HepG2 (cell line): Measurements from ENCODE around the gene ABCG2. TPM values are rescaled to one million over a fixed set of nuclear protein-coding genes. Genes with fewer than 3 reads are reported as not detected.

ENCODE experiments used
- BORCS8-MEF2B ChIP-seq: sonication (generic); formaldehyde crosslinking; IDR thresholded peaks from 2 replicates; pipeline ENCODE4 v1.8.0; 2022; ENCODE audit warnings: mild to moderate bottlenecking, missing genetic modification reagents
- FOSL2 ChIP-seq: sonication (generic); formaldehyde crosslinking; IDR thresholded peaks from 2 replicates; pipeline ENCODE4 v1.4.0; 2020; ENCODE audit warnings: missing genetic modification reagents
- GATA4 ChIP-seq: sonication (generic); IDR thresholded peaks from 2 replicates; pipeline ENCODE4 v1.6.1; 2016; ENCODE audit warnings: antibody characterized with exemption, low read depth, borderline replicate concordance
- HNF4G ChIP-seq, 2 experiments: sonication (generic) in 1 of 2; formaldehyde crosslinking in 1 of 2; IDR thresholded peaks; 2 replicates each; pipeline versions ENCODE4 v1.4.0 to v1.6.1; 2011 to 2020; ENCODE audit warnings: borderline replicate concordance in 2 of 2, low read depth in 2 of 2, mild to moderate bottlenecking in 2 of 2, low read length in 1 of 2, missing genetic modification reagents in 1 of 2, moderate library complexity in 1 of 2
- ONECUT2 ChIP-seq: sonication (generic); formaldehyde crosslinking; IDR thresholded peaks from 2 replicates; pipeline ENCODE4 v1.4.0; 2020; ENCODE audit warnings: missing genetic modification reagents
- POLR2A ChIP-seq, 2 experiments: IDR thresholded peaks; 2 replicates each; pipeline ENCODE4 v1.6.1; 2011; ENCODE audit warnings: low read depth in 2 of 2, low read length in 2 of 2, mild to moderate bottlenecking in 1 of 2, moderate library complexity in 1 of 2; ENCODE audit not compliant: insufficient read depth in 1 of 2
- PTBP1 ChIP-seq: fragments of 200-400 bp; formaldehyde crosslinking; IDR thresholded peaks from 2 replicates; pipeline ENCODE4 v1.6.1; 2018; ENCODE audit warnings: low read length, low read depth; ENCODE audit not compliant: poor library complexity, severe bottlenecking
- RBM39 ChIP-seq: fragments of 200-400 bp; formaldehyde crosslinking; IDR thresholded peaks from one replicate; pipeline ENCODE4 v1.6.1; 2018; ENCODE audit warnings: antibody characterized with exemption, mild to moderate bottlenecking, low read depth, low read length; ENCODE audit not compliant: poor library complexity, severe bottlenecking
- TCF7 ChIP-seq: sonication (generic); IDR thresholded peaks from 2 replicates; pipeline ENCODE4 v1.6.1; 2016; ENCODE audit warnings: antibody characterized with exemption, low read depth
- THYN1 ChIP-seq: sonication (generic); formaldehyde crosslinking; IDR thresholded peaks from 2 replicates; pipeline ENCODE4 v1.8.1; 2023; ENCODE audit warnings: low read depth, mild to moderate bottlenecking, moderate library complexity, missing genetic modification reagents, borderline replicate concordance
- ZFP36L1 ChIP-seq: sonication (generic); formaldehyde crosslinking; IDR thresholded peaks from 2 replicates; pipeline ENCODE4 v1.8.0; 2022; ENCODE audit warnings: mild to moderate bottlenecking, missing genetic modification reagents, moderate library complexity
- ZNF205 ChIP-seq: IDR thresholded peaks from 2 replicates; pipeline ENCODE4 v1.6.1; 2018; ENCODE audit warnings: missing biosample characterization, missing genetic modification reagents
- ZNF207 ChIP-seq: fragments of 450-650 bp; IDR thresholded peaks from 2 replicates; pipeline ENCODE4 v1.6.1; 2016; ENCODE audit warnings: antibody characterized with exemption, borderline replicate concordance
- ZNF337 ChIP-seq: sonication (generic); formaldehyde crosslinking; IDR thresholded peaks from 2 replicates; pipeline ENCODE4 v1.5.1; 2020; ENCODE audit warnings: missing genetic modification reagents, low read depth, mild to moderate bottlenecking, borderline replicate concordance
- ZNF569 ChIP-seq: sonication (generic); formaldehyde crosslinking; IDR thresholded peaks from 2 replicates; pipeline ENCODE4 v1.5.0; 2020; ENCODE audit warnings: mild to moderate bottlenecking, missing genetic modification reagents, moderate library complexity, borderline replicate concordance
- ZNF749 ChIP-seq: sonication (generic); formaldehyde crosslinking; IDR thresholded peaks from 2 replicates; pipeline ENCODE4 v1.8.0; 2022; ENCODE audit warnings: mild to moderate bottlenecking, missing genetic modification reagents, moderate library complexity, borderline replicate concordance
- ZNF761 ChIP-seq: sonication (generic); formaldehyde crosslinking; conservative IDR thresholded peaks from 2 replicates; pipeline ENCODE4 v1.4.0; 2020; ENCODE audit warnings: mild to moderate bottlenecking, missing genetic modification reagents
- polyA plus RNA-seq, 8 experiments: library from polyadenylated mRNA; depleted of rRNA in 3 of 8; stranded (reverse) in 7 of 8; unstranded in 1 of 8; fragments of >200 nt; fragmentation: Illumina TruSeq in 4 of 8; extraction: Trizol in 4 of 8; gene quantifications; 2 replicates each; pipeline versions ENCODE4 v1.2.1 to v1.2.3, GENCODE V29; 2011 to 2016; ENCODE audit warnings: low read depth in 4 of 8, missing spikeins in 1 of 8, mixed read lengths in 1 of 8; ENCODE audit not compliant: insufficient read depth in 1 of 8
- total RNA-seq, 5 experiments: library from RNA; depleted of rRNA; stranded (reverse); fragments of >200 nt; fragmentation: Illumina TruSeq; extraction: Trizol; gene quantifications; 2 replicates each; pipeline ENCODE4 v1.2.3, GENCODE V29; 2016; ENCODE audit warnings: low read depth in 1 of 5
- TF ChIP-seq, protein P1 (sequence below): sonication (generic); formaldehyde crosslinking; IDR thresholded peaks from 2 replicates; pipeline ENCODE4 v1.4.0; 2020; ENCODE audit warnings: mild to moderate bottlenecking, missing genetic modification reagents, borderline replicate concordance
- TF ChIP-seq, protein P2 (sequence below): sonication (generic); formaldehyde crosslinking; IDR thresholded peaks from 2 replicates; pipeline ENCODE4 v1.5.0; 2020; ENCODE audit warnings: missing genetic modification reagents, mild to moderate bottlenecking, borderline replicate concordance

The ABCG2 gene
- total and polyA plus RNA-seq, 2 of the 13 experiments (the other 11 are each of a cell fraction or from before 2014, with no cell fraction given) = 10.0 to 15.7 TPM

DNA sequence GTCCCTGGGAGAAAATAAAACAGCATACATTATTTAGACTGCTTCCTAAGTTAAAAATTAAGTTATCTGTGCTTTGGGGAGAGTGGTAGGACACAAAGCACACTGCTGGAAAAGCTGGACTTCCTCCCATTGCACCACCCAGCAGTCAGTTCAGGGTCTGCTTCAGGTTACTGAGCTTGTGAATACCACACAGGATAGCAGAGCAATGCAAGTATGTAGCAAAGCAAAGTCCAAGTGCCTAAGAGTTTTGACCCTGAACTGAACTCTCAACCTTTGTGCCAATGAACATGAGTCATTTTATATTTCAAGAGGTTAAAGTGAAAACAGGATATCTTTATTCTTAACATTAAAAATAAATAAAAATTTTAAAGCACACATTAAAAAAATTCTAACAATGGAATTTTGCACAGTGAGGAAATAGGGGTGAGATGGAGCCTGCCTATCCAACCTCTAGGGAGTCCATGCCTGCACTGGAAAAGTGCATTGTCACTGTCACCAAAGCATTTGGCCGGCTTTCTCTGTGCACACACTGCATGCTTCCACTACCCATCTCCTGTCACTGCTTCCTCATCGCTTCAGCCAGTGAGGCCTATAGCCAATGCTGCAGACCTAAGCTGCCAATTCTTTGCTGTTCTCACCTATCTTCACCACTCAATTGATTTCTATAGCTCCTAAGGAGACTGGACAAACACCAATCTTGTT is 50.9 kb downstream of the ABCG2 start (continued):
- TF ChIP-seq, protein P1, sequence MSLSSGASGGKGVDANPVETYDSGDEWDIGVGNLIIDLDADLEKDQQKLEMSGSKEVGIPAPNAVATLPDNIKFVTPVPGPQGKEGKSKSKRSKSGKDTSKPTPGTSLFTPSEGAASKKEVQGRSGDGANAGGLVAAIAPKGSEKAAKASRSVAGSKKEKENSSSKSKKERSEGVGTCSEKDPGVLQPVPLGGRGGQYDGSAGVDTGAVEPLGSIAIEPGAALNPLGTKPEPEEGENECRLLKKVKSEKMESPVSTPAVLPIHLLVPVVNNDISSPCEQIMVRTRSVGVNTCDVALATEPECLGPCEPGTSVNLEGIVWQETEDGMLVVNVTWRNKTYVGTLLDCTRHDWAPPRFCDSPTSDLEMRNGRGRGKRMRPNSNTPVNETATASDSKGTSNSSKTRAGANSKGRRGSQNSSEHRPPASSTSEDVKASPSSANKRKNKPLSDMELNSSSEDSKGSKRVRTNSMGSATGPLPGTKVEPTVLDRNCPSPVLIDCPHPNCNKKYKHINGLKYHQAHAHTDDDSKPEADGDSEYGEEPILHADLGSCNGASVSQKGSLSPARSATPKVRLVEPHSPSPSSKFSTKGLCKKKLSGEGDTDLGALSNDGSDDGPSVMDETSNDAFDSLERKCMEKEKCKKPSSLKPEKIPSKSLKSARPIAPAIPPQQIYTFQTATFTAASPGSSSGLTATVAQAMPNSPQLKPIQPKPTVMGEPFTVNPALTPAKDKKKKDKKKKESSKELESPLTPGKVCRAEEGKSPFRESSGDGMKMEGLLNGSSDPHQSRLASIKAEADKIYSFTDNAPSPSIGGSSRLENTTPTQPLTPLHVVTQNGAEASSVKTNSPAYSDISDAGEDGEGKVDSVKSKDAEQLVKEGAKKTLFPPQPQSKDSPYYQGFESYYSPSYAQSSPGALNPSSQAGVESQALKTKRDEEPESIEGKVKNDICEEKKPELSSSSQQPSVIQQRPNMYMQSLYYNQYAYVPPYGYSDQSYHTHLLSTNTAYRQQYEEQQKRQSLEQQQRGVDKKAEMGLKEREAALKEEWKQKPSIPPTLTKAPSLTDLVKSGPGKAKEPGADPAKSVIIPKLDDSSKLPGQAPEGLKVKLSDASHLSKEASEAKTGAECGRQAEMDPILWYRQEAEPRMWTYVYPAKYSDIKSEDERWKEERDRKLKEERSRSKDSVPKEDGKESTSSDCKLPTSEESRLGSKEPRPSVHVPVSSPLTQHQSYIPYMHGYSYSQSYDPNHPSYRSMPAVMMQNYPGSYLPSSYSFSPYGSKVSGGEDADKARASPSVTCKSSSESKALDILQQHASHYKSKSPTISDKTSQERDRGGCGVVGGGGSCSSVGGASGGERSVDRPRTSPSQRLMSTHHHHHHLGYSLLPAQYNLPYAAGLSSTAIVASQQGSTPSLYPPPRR (CRISPR knock-in tag) = peak; percentile 64
- peak; percentile 99 for TF ChIP-seq HNF4G (IDR thresholded peaks at IDR 0.05; ENCODE audit: borderline replicate concordance, low read depth, low read length)
- peak; percentile 97 for TF ChIP-seq HNF4G (CRISPR knock-in tag; IDR thresholded peaks at IDR 0.05; ENCODE audit: borderline replicate concordance, low read depth)
- peak; percentile 56; the same call in 1 of the 2 replicates for TF ChIP-seq ZNF205 (CRISPR knock-in tag)
- TF ChIP-seq ZNF749 (CRISPR knock-in tag) = no peak
- TF ChIP-seq, protein P2, sequence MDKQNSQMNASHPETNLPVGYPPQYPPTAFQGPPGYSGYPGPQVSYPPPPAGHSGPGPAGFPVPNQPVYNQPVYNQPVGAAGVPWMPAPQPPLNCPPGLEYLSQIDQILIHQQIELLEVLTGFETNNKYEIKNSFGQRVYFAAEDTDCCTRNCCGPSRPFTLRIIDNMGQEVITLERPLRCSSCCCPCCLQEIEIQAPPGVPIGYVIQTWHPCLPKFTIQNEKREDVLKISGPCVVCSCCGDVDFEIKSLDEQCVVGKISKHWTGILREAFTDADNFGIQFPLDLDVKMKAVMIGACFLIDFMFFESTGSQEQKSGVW (CRISPR knock-in tag) = no peak
- TF ChIP-seq RBM39 = no peak
- TF ChIP-seq GATA4 = peak; percentile 65; the same call in 1 of the 2 replicates
- TF ChIP-seq TCF7 = peak; percentile 62
- peak; percentile 93 for TF ChIP-seq FOSL2 (CRISPR knock-in tag)
- no peak for TF ChIP-seq ZNF207
- TF ChIP-seq BORCS8-MEF2B (CRISPR knock-in tag) = no peak
- peak; percentile 43; the same call in 1 of the 2 replicates for TF ChIP-seq ONECUT2 (CRISPR knock-in tag)
- TF ChIP-seq ZNF761 (CRISPR knock-in tag) = peak; percentile 75; the same call in 1 of the 2 replicates
- TF ChIP-seq ZNF337 = peak; percentile 70; the same call in 1 of the 2 replicates
- no peak for TF ChIP-seq ZNF569 (CRISPR knock-in tag)
- TF ChIP-seq ZFP36L1 (CRISPR knock-in tag) = no peak
- TF ChIP-seq THYN1 (CRISPR knock-in tag) = no peak
- TF ChIP-seq POLR2A (IDR thresholded peaks at IDR 0.05; ENCODE audit: insufficient read depth in 1 of 2, low read depth in 2 of 2, low read length in 2 of 2) = peak in 1 of 2 experiments; percentile 63; a peak in 2 of 4 replicates
- no peak for TF ChIP-seq PTBP1
